WTC11 (cell line): ENCODE measurements around the gene TTC19. TPM values are rescaled to one million over a fixed set of nuclear protein-coding genes. Genes with fewer than 3 reads are reported as not detected.
"Not testable (repeated sequence)": the region's sequence is repeated elsewhere in the genome, so short reads cannot be mapped to it uniquely, and the experiment has no call there.

Experiments used
- ATAC-seq: fragments of 200-7000 bp; cut with Tn5 transposase; 2 replicates; pipeline ENCODE4 v1.10.0; 2021; ENCODE audit warnings: mild to moderate bottlenecking, moderate library complexity
- CTCF ChIA-PET: fragments of 300-600 bp; sonication (Branson Sonifier 250); formaldehyde crosslinking; loops from one replicate; lab custom pipeline; 2021; ENCODE audit warnings: antibody characterized with exemption; lab: Charles Lee
- POLR2A ChIA-PET: fragments of 350-600 bp; sonication (Branson Sonifier 250); formaldehyde crosslinking; loops from one replicate; lab custom pipeline; 2021; ENCODE audit warnings: antibody characterized with exemption; lab: Charles Lee
- DNase-seq: peaks from one replicate; pipeline ENCODE4 v3.0.0; 2021; ENCODE audit warnings: low spot score
- H3K27ac Mint-ChIP-seq: 2 replicates; pipeline ENCODE4 v1.8.0; 2021; ENCODE audit warnings: mixed read lengths
- H3K27me3 Mint-ChIP-seq: 2 replicates; pipeline ENCODE4 v1.8.0; 2021; ENCODE audit warnings: low read depth, mild to moderate bottlenecking, moderate library complexity, mixed read lengths
- H3K36me3 Mint-ChIP-seq: 2 replicates; pipeline ENCODE4 v1.8.0; 2021; ENCODE audit warnings: mixed read lengths
- H3K4me1 Mint-ChIP-seq: 2 replicates; pipeline ENCODE4 v1.8.0; 2022; ENCODE audit warnings: mixed read lengths
- H3K4me3 Mint-ChIP-seq: 2 replicates; pipeline ENCODE4 v1.8.0; 2021; ENCODE audit warnings: mild to moderate bottlenecking, moderate library complexity, mixed read lengths
- H3K9me3 Mint-ChIP-seq: 2 replicates; pipeline ENCODE4 v1.8.0; 2021; ENCODE audit warnings: mixed read lengths
- ATF3 ChIP-seq: sonication (generic); formaldehyde crosslinking; conservative IDR thresholded peaks from 2 replicates; pipeline ENCODE4 v1.8.1; 2022; ENCODE audit warnings: mild to moderate bottlenecking, missing genetic modification reagents
- CDX4 ChIP-seq: fragments of 250-450 bp; sonication (Bioruptor Pico); IDR thresholded peaks from 2 replicates; pipeline ENCODE4 v1.9.0; 2021; ENCODE audit warnings: moderate library complexity, mild to moderate bottlenecking, inconsistent platforms, borderline replicate concordance
- ESRRA ChIP-seq: sonication (generic); formaldehyde crosslinking; IDR thresholded peaks from 2 replicates; pipeline ENCODE4 v1.8.1; 2022; ENCODE audit warnings: mild to moderate bottlenecking, missing genetic modification reagents, borderline replicate concordance
- ETV6 ChIP-seq: sonication (generic); formaldehyde crosslinking; IDR thresholded peaks from 2 replicates; pipeline ENCODE4 v1.8.1; 2022; ENCODE audit warnings: mild to moderate bottlenecking, missing genetic modification reagents
- FOXK1 ChIP-seq: sonication (generic); formaldehyde crosslinking; IDR thresholded peaks from 2 replicates; pipeline ENCODE4 v1.8.0; 2022; ENCODE audit warnings: mild to moderate bottlenecking, moderate library complexity, missing genetic modification reagents
- GTF2I ChIP-seq: fragments of 250-450 bp; sonication (Bioruptor Pico); conservative IDR thresholded peaks from 2 replicates; pipeline ENCODE4 v1.4.0; 2021; ENCODE audit warnings: mild to moderate bottlenecking
- HMGA2 ChIP-seq: fragments of 250-450 bp; sonication (Bioruptor Pico); IDR thresholded peaks from 2 replicates; pipeline ENCODE4 v1.4.0; 2021; ENCODE audit warnings: mild to moderate bottlenecking, moderate library complexity
- JUN ChIP-seq: sonication (generic); formaldehyde crosslinking; IDR thresholded peaks from 2 replicates; pipeline ENCODE4 v1.8.0; 2023; ENCODE audit warnings: mild to moderate bottlenecking, missing genetic modification reagents
- MXD4 ChIP-seq: fragments of 250-450 bp; sonication (Bioruptor Pico); IDR thresholded peaks from 2 replicates; pipeline ENCODE4 v1.8.0; 2021; ENCODE audit warnings: mild to moderate bottlenecking, moderate library complexity, borderline replicate concordance
- NFE2L1 ChIP-seq: sonication (generic); formaldehyde crosslinking; IDR thresholded peaks from 2 replicates; pipeline ENCODE4 v1.8.1; 2023; ENCODE audit warnings: missing genetic modification reagents
- NFYB ChIP-seq: sonication (generic); formaldehyde crosslinking; conservative IDR thresholded peaks from 2 replicates; pipeline ENCODE4 v1.8.0; 2022; ENCODE audit warnings: low read depth, missing genetic modification reagents
- NR1H2 ChIP-seq: sonication (generic); formaldehyde crosslinking; IDR thresholded peaks from 2 replicates; pipeline ENCODE4 v1.9.0; 2021; ENCODE audit warnings: mild to moderate bottlenecking, moderate library complexity, missing genetic modification reagents
- OVOL2 ChIP-seq: fragments of 250-450 bp; sonication (Bioruptor Pico); IDR thresholded peaks from 2 replicates; pipeline ENCODE4 v1.9.0; 2021; ENCODE audit warnings: mild to moderate bottlenecking, borderline replicate concordance
- PRRX2 ChIP-seq: fragments of 250-450 bp; sonication (Bioruptor Pico); IDR thresholded peaks from 2 replicates; pipeline ENCODE4 v1.8.0; 2021; ENCODE audit warnings: mild to moderate bottlenecking
- SMAD4 ChIP-seq: sonication (generic); formaldehyde crosslinking; IDR thresholded peaks from 2 replicates; pipeline ENCODE4 v1.8.0; 2022; ENCODE audit warnings: mild to moderate bottlenecking, missing genetic modification reagents
- TCF7 ChIP-seq: sonication (generic); formaldehyde crosslinking; IDR thresholded peaks from 2 replicates; pipeline ENCODE4 v1.8.0; 2022; ENCODE audit warnings: mild to moderate bottlenecking, low read depth, missing genetic modification reagents, moderate library complexity
- TEAD4 ChIP-seq: sonication (generic); formaldehyde crosslinking; IDR thresholded peaks from 2 replicates; pipeline ENCODE4 v1.8.0; 2022; ENCODE audit warnings: mild to moderate bottlenecking, missing genetic modification reagents
- ZNF138 ChIP-seq: sonication (generic); formaldehyde crosslinking; conservative IDR thresholded peaks from 2 replicates; pipeline ENCODE4 v1.8.1; 2022; ENCODE audit warnings: mild to moderate bottlenecking, moderate library complexity, missing genetic modification reagents
- ZNF671 ChIP-seq: fragments of 250-450 bp; sonication (Bioruptor Pico); IDR thresholded peaks from 2 replicates; pipeline ENCODE4 v1.8.0; 2021; ENCODE audit warnings: mild to moderate bottlenecking
- total RNA-seq: library from RNA; stranded (reverse); gene quantifications from 3 replicates; pipeline ENCODE4 v1.2.3, GENCODE V29; 2021
- TF ChIP-seq, protein P1 (sequence below): sonication (generic); formaldehyde crosslinking; IDR thresholded peaks from 2 replicates; pipeline ENCODE4 v1.8.1; 2023; ENCODE audit warnings: mild to moderate bottlenecking, missing genetic modification reagents, moderate library complexity
- TF ChIP-seq, protein P2 (sequence below): sonication (generic); formaldehyde crosslinking; conservative IDR thresholded peaks from 2 replicates; pipeline ENCODE4 v1.8.1; 2023; ENCODE audit warnings: mild to moderate bottlenecking, low read depth, missing genetic modification reagents, moderate library complexity
- TF ChIP-seq, protein P3 (sequence below): sonication (generic); formaldehyde crosslinking; IDR thresholded peaks from 2 replicates; pipeline ENCODE4 v1.8.1; 2022; ENCODE audit warnings: mild to moderate bottlenecking, moderate library complexity, missing genetic modification reagents
- TF ChIP-seq, protein P4 (sequence below): sonication (generic); formaldehyde crosslinking; IDR thresholded peaks from 2 replicates; pipeline ENCODE4 v1.8.0; 2022; ENCODE audit warnings: mild to moderate bottlenecking, missing genetic modification reagents

TTC19 gene
- total RNA-seq, 1 experiment from 2014 or later, result 55.3 TPM

DNA sequence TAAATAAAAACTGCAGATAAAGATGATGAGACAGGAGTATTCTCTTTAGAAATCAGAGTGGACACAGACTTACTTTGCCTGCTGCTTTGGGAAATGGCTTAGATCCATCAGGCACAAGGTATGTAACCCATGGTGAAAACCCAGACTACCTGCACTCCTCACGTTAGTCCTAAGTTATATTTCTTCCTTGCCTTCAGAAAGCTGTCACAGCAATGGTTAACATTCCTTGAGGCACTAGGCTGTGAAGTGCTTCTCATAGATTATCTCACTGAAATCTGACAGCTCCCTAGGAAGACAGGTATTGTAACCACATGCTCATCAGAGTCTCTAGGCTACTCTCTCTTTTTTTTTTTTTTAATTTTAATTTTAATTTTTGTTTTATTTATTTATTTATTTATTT lies 21.0 kb upstream of the TTC19 start:
- CTCF ChIA-PET, result no interaction called here
- peaks cover 16% of the 10 kb centered on the region for H3K4me1 Mint-ChIP-seq
- DNase-seq (no peak), ATAC-seq (no peak)
- POLR2A ChIA-PET, result no interaction called here
- no peak for TF ChIP-seq SMAD4
- no peak for TF ChIP-seq ESRRA (CRISPR knock-in tag)
- no peak for TF ChIP-seq NFE2L1
- TF ChIP-seq HMGA2 (CRISPR knock-in tag), result no peak
- no peak for TF ChIP-seq ZNF138 (CRISPR knock-in tag)
- TF ChIP-seq, protein P1, sequence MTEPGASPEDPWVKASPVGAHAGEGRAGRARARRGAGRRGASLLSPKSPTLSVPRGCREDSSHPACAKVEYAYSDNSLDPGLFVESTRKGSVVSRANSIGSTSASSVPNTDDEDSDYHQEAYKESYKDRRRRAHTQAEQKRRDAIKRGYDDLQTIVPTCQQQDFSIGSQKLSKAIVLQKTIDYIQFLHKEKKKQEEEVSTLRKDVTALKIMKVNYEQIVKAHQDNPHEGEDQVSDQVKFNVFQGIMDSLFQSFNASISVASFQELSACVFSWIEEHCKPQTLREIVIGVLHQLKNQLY (CRISPR knock-in tag), result no peak
- no peak for TF ChIP-seq TCF7 (CRISPR knock-in tag)
- no peak for TF ChIP-seq GTF2I
- TF ChIP-seq CDX4 (CRISPR knock-in tag), result no peak
- no peak for TF ChIP-seq NR1H2
- H3K27ac Mint-ChIP-seq, result no peak overlapping the region
- H3K36me3 Mint-ChIP-seq, result peaks cover 61% of the 10 kb centered on the region
- no peaks in the 10 kb centered on the region for H3K27me3 Mint-ChIP-seq
- peaks cover 11% of the 10 kb centered on the region for H3K9me3 Mint-ChIP-seq
- H3K4me3 Mint-ChIP-seq, result no peak overlapping the region

DNA sequence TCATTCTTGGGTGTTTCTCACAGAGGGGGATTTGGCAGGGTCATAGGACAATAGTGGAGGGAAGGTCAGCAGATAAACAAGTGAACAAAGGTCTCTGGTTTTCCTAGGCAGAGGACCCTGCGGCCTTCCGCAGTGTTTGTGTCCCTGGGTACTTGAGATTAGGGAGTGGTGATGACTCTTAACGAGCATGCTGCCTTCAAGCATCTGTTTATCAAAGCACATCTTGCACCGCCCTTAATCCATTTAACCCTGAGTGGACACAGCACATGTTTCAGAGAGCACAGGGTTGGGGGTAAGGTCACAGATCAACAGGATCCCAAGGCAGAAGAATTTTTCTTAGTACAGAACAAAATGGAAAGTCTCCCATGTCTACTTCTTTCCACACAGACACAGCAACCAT lies 20.6 kb upstream of the TTC19 start:
- CTCF ChIA-PET, H3K4me3 Mint-ChIP-seq, ATAC-seq, H3K27me3 Mint-ChIP-seq, DNase-seq, H3K27ac Mint-ChIP-seq, POLR2A ChIA-PET: not testable (repeated sequence)
- peaks cover 11% of the 10 kb centered on the region for H3K9me3 Mint-ChIP-seq
- peaks cover 65% of the 10 kb centered on the region for H3K36me3 Mint-ChIP-seq
- peaks cover 16% of the 10 kb centered on the region for H3K4me1 Mint-ChIP-seq

DNA sequence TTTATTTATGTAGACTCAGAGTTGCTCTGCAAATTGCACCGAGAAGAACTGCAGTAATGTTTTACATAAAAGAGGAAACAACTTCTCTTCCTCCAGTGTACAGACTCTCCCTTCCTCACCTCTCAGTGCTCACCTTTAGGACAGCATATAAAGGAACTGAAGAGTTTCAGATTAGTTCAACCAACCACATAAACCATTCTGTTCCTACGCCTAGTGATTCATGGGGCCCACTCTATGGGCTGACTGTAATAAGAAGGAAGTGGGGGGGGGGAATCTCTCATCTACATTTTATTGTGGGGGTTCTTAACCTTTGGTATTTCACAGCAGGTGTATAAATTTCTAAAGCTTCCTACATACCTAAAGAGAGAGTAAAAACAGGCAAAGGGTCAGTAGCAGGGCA lies 18.4 kb upstream of the TTC19 start:
- no peak for DNase-seq
- Mint-ChIP-seq H3K4me3 (no peak overlapping the region), H3K4me1 (peaks cover 16% of the 10 kb centered on the region), H3K27ac (no peak overlapping the region), H3K36me3 (peaks cover 69% of the 10 kb centered on the region), H3K27me3 (no peaks in the 10 kb centered on the region), H3K9me3 (peaks cover 11% of the 10 kb centered on the region)
- ATAC-seq, result no peak
- ChIA-PET CTCF (no interaction called here), POLR2A (no interaction called here)
- no peak for TF ChIP-seq OVOL2 (CRISPR knock-in tag)
- TF ChIP-seq, protein P2, sequence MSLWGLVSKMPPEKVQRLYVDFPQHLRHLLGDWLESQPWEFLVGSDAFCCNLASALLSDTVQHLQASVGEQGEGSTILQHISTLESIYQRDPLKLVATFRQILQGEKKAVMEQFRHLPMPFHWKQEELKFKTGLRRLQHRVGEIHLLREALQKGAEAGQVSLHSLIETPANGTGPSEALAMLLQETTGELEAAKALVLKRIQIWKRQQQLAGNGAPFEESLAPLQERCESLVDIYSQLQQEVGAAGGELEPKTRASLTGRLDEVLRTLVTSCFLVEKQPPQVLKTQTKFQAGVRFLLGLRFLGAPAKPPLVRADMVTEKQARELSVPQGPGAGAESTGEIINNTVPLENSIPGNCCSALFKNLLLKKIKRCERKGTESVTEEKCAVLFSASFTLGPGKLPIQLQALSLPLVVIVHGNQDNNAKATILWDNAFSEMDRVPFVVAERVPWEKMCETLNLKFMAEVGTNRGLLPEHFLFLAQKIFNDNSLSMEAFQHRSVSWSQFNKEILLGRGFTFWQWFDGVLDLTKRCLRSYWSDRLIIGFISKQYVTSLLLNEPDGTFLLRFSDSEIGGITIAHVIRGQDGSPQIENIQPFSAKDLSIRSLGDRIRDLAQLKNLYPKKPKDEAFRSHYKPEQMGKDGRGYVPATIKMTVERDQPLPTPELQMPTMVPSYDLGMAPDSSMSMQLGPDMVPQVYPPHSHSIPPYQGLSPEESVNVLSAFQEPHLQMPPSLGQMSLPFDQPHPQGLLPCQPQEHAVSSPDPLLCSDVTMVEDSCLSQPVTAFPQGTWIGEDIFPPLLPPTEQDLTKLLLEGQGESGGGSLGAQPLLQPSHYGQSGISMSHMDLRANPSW (CRISPR knock-in tag), result no peak
- TF ChIP-seq, all 79 proteins: peak for 0

DNA sequence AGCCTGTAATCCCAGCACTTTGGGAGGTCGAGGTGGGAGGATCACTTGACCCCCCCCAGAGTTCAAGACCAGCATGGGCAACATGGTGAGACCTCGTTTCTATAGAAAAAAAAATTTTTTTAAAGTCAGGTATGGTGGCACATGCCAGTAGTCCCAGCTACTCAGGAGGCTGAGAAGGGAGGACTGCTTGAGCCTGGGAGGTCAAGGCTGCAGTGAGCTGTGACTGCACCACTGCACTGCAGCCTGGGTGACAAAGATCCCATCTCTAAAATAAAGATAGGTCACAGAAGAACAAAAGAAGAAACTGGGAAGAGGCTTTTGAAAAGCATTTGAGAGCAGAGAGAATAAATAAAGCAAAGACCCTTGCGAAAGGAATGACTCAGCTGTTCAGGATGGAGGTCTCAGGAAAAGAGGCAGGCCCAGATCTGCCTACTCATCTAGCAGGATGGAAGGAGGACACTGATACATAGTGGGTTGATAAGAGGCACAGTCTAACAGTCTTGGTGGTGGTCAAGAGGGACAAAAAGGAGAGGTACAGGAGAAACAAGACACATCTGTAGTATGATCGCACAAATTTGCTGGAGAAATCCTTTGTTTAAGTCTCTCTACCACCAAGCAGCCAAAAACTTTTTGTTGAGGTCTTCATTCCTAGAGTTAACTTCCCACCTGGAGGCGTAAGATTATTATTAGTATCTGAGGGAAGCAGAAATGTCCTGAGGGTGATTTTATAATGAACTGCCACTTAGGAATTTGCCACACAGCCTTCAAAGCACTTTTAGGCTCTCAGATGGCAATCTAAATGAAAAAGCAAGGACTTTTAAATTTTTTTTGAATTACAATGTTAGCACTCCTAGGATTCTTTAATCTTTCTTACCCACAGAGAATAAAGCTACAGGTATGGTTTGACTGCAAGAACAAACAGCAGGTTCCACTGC lies 17.7 kb upstream of the TTC19 start:
- no peak; the same call in 1 of the 2 replicates for ATAC-seq
- POLR2A ChIA-PET, result no interaction called here
- TF ChIP-seq MXD4 (no peak), ETV6 (no peak), FOXK1 (CRISPR knock-in tag) (no peak), PRRX2 (CRISPR knock-in tag) (no peak), ATF3 (CRISPR knock-in tag) (no peak), NFYB (CRISPR knock-in tag) (no peak), ZNF671 (no peak), NR1H2 (no peak), JUN (CRISPR knock-in tag) (no peak), TEAD4 (CRISPR knock-in tag) (no peak)
- TF ChIP-seq, protein P3, sequence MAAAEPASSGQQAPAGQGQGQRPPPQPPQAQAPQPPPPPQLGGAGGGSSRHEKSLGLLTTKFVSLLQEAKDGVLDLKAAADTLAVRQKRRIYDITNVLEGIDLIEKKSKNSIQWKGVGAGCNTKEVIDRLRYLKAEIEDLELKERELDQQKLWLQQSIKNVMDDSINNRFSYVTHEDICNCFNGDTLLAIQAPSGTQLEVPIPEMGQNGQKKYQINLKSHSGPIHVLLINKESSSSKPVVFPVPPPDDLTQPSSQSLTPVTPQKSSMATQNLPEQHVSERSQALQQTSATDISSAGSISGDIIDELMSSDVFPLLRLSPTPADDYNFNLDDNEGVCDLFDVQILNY (CRISPR knock-in tag), result no peak
- TF ChIP-seq, protein P4, sequence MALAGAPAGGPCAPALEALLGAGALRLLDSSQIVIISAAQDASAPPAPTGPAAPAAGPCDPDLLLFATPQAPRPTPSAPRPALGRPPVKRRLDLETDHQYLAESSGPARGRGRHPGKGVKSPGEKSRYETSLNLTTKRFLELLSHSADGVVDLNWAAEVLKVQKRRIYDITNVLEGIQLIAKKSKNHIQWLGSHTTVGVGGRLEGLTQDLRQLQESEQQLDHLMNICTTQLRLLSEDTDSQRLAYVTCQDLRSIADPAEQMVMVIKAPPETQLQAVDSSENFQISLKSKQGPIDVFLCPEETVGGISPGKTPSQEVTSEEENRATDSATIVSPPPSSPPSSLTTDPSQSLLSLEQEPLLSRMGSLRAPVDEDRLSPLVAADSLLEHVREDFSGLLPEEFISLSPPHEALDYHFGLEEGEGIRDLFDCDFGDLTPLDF, result no peak

More for the DNA sequence above, 17.7 kb upstream of the TTC19 start:
- CTCF ChIA-PET, result interaction anchor here (0.5 to 1.4 kb wide), 3 partner anchors 37 to 192 kb away, joined by 3 to 9 read pairs (median 4); partner anchors contain the start of gene ADORA2B
- Mint-ChIP-seq H3K27me3 (no peaks in the 10 kb centered on the region), H3K27ac (peak overlapping the region; percentile 90), H3K9me3 (peaks cover 11% of the 10 kb centered on the region), H3K4me1 (peaks cover 16% of the 10 kb centered on the region), H3K4me3 (no peak overlapping the region), H3K36me3 (peaks cover 73% of the 10 kb centered on the region)
- DNase-seq, result no peak
